ENCODE results near the gene TF. TPM values are rescaled to one million over a fixed set of nuclear protein-coding genes. Genes with fewer than 3 reads are reported as not detected.
"Not testable (repeated sequence)": the region's sequence is repeated elsewhere in the genome, so short reads cannot be mapped to it uniquely, and the experiment has no call there.

TF gene
- 100 to 1,000 TPM in 1 of 4 donors, 1 to 10 TPM in 3; 2.5 to 106 (median 5.6) TPM for polyA plus RNA-seq (ENCODE audit: insufficient read length in 4 of 4)

DNA sequence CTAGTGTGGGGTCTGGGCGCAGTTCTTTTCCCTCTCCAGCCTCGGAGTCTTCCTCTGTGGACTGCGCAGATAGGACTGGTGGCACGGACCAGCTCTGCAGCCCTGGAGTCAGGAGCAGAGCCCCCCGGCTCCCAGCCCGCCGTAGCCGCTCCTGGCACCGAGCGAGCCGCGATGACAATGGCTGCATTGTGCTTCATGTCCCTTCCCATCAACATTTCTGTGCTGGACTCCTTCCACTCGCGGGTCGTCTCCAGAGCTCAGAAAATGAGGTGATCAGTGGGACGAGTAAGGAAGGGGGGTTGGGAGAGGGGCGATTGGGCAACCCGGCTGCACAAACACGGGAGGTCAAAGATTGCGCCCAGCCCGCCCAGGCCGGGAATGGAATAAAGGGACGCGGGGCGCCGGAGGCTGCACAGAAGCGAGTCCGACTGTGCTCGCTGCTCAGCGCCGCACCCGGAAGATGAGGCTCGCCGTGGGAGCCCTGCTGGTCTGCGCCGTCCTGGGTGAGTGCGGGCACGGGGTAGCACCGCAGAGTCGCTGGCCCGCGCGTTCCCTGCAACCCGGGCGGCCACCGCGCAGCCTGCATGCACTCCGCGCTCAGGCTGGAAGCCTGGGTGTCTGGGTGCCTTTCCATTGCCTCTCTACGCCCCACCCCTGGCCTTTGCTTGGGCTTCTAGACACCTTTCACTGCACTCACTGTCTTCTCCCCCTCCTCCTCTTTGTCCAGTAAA, at the start of gene TF:
Gene TF, plus strand, starts transcription at position 413 of the 731 bp plus-strand sequence. Its CDS starts 48 bp downstream, at position 461.
- no peak for DNase-seq (ENCODE audit: low read depth in 4 of 4, low spot score in 2 of 4)

DNA sequence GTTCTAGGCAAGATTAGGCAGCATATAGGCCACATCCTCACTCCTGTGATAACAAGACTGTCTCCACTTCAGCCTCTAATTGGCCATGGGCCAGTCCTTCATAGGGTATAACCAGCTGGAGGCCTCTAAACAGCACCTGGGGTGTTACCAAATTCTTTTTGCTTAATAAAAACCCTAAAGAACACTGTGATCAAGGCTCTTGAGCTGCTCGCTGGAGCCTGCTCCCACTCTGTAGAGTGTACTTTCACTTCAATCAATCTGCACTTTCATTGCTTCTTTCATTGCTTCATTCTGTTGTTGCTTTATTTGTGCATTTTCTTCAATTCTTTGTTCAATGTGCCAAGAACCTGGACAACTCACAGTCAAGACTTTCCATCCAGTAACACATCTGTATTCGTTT, 48.2 kb upstream of the TF start:
- no peak for DNase-seq (ENCODE audit: low read depth in 4 of 4, low spot score in 2 of 4)

DNA sequence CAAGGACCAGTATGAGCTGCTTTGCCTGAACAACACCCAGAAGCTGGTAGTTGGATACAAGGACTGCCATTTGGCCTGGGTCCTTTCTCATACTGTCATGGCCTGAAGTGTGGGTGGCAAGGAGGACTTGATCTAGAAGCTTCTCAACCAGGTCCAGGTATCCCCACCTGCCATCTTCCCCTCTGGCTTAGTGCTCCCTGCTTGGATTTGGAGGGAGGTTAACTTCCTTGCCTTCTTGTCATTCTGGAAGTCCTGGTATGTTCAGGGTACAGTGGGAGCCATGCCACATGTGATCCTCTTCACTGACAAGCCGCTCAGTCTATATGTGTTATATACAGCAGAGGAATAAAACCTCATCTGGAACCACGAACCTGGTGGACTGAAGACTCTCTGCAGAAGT, 46.7 kb upstream of the TF start:
- no peak for DNase-seq (ENCODE audit: low read depth in 4 of 4, low spot score in 2 of 4)

DNA sequence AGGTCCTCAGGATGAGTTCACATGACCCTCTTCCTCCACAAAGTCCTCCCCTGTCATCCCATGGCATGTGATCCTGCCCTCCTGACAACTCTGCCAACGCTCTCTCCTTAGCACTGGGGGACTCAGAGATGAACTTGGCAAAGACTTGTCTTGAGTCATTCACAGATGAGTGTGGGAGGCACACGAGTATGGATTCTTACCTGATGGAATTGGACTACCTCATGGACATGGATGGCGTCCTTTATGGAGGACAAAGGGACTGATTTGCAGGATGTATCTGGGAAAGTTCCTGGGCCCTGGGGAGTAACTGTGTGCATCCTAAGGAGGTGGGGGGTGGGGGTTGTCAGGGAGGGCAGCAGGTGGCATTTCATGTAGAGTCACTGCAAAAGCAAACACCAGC, 46.3 kb upstream of the TF start:
- no peak for DNase-seq (ENCODE audit: low read depth in 4 of 4, low spot score in 2 of 4)

DNA sequence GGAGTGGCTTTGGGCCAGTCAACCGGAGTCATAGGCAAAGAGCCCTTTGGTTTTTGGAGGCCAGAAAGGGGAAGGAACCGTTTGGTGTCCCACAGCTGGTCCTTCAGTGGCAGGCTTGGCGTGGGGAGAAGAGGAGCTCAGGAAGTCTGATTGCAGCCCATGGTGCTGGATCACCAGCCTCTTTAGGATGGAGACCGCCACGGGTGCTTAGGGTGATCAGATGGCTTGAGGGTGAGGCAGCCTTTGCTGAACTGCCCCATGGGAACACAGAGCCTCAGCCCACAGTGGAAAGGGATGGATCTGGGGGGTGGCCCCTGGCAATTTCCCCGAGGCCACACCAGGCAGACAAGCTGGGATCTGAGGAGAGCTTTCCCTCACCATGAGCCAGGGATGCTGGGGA, 45.8 kb upstream of the TF start:
- no peak for DNase-seq (ENCODE audit: low read depth in 4 of 4, low spot score in 2 of 4)

DNA sequence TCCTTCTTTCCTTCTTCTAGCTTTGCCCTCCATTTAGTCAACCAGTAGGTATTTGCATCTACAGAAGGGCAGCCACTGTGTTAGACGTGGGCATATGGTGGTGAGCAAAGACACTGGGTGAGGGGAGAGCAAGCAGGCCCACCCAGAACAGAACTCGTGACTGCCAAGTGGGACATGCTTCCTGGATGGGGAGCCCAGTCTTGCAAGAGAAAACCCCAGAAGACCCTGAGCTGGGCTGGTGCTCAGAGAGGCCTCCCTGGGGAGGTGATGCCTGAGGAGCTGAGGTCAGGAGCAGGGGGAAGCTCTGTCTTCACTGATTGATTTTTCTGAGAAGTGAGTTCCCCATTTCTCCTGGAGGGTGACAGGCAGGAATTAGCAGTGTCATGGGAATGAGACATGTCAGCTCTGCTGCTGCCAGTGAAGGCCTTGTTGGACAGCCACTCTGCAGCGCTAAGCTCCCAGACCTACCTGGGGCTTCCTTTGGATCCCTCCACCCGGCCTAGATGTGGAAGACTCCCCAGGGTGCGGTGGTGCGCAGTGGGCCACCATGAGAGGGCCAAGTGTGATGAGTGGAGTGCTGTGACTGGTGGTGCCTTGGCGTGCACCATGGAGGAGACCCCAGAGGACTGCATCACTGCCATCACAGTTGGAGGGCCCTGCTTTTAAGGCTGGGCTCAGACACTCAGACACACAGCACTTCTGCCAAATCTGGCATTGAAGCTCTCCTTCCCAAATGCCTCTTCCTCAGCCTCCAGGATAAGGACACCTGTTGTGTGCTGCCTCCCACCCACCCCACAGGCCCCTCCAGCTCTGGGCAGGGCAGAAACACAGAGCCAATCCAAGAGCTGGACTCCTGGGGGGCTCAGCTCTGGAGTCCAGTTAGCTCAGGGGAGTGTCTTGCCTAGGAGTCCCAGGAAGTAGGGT, 44.5 kb upstream of the TF start:
- DNase-seq (ENCODE audit: low read depth in 4 of 4, low spot score in 2 of 4): no peak

DNA sequence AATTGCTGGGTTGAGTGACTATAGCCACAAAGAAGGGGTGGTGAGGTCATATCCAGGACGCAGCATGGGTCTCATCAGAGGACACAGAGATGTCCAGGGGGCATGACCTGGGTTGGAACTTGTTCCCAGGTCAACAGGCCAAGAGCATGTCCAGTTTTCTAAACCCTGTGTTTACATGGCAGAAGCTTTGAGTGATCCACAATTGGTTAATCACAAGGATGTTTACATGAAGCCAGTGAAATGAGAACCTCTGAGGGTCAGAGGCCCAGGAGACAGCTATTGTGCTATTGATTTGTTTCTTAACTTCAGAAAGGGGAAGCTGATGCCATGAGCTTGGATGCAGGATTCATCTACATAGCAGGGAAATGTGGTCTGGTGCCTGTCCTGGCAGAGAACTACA, 42.3 kb upstream of the TF start:
- no peak for DNase-seq (ENCODE audit: low read depth in 4 of 4, low spot score in 2 of 4)

DNA sequence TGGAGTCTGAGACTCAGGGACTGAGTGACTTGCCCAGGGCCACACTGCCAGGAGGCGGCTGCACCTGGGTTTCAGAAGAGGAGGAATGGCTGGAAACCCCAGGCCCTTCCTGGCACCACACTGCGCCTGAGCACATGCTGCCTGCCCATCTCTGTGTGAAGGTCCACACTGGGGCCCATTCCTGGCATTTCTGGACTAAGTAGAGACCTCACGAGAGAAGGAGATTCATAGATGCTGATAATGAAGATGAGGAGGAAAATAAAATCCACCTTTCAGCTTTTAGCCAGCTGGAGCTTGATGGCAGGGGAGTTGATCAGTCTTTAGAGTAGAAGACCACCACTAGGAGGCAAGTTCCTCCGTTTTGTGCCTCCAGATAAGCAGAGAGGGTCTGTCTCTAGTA, 40.2 kb upstream of the TF start:
- DNase-seq (ENCODE audit: low read depth in 4 of 4, low spot score in 2 of 4): no peak

DNA sequence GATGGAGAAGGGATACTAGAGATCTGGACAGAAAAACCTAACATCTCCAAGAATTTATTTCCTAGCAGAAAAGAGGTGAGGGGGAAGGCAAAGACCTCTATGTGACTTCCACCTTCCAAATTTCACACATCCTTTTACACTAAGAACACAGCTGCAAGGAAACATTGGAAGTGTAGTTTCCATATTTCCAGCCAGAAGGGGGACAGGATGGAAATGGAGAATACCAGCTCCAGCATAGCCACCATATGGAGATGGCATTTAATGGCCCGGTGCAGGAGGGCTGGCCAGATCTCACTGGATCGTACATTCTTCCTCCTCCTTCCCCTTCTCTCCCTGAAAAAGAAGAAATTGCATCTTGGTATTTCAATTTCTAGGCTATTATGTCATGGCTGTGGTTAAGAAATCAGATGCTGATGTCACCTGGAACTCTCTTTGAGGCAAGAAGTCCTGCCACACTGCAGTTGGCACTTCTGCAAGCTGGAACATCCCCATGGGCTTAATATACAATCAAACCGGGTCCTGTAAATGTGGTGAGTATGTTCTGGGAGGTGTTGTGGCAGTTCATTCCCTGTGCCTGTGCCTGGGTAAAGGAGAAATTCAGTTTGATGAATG, 36.9 kb upstream of the TF start:
- no peak for DNase-seq (ENCODE audit: low read depth in 4 of 4, low spot score in 2 of 4)

DNA sequence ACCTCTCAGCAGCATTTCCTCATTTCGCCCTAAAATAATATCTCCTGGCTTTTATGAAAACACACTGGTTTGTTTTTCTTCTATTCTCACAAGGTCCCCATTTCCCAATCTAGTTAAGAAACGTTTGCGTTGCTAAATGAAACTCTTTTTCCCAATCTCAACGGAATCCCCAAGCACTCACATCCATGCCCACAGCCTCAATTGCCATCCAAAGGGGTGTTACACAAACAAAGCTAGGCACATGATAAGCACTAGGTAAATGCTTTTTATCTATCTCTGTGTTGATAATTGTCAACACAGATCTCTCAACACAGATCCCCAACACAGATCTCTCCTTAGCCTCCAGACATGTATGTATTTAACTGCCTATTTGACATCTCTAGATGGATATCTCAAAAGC, 35.2 kb upstream of the TF start:
- DNase-seq (ENCODE audit: low read depth in 4 of 4, low spot score in 2 of 4): no peak

DNA sequence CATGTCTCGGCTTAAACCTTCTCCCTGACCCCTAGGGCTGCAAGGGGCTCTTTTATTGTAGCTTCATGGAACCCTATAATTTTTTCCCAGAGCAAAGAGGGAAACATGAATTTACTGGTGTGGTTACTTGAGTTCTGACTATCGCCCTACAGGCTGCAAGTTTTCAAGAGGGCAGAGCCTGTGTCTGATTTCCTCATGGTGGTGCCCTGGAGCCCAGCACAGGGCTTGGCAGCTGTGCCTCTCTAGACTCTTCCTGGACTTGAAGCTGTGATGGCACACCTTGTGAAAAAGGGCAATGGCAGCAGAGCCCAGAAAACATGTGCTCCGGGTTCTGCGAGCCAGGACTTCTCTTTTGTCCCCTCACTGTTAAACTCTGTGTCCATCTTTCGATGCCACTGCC, 34.2 kb upstream of the TF start:
- DNase-seq (ENCODE audit: low read depth in 4 of 4, low spot score in 2 of 4): no peak

DNA sequence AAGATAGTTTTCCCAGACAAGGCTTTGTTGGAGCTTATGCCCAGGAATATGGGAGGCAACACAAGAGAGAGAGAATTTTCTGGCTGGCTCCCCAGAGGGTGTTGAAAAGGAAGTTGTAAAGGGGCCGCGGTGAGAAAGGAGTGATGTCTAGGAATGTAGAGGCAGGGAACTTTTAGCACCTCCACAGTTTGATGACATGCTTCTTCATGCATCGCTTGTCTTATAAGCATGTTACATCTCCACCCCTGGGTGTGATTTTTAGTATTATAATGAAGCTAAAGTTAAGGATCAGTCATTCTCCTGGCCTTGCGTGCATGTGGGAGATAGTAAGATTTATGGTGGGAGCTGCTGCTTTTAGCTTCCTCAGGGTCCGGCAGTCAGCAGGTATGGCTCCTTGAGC, 32.8 kb upstream of the TF start:
- no peak for DNase-seq (ENCODE audit: low read depth in 4 of 4, low spot score in 2 of 4)

DNA sequence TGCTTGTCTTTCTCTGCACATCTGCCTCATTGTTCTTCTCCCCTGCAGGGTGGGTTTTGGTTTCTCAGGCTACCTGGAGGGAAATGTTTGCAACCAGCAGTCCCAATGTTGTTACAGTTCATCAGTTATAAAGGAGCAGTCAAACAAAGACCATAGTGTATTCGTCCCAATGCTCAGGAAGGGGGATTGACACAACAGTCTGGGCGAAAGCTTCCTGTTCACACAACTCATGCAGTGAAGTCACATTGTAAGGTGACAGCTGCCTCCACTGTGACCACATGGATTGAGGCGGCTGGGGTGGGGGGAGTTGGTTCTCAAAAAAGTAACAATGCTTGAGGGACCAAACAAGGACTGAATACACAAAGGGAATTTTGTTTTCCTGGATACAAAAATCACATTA, 28.8 kb upstream of the TF start:
- DNase-seq (ENCODE audit: low read depth in 4 of 4, low spot score in 2 of 4): no peak

DNA sequence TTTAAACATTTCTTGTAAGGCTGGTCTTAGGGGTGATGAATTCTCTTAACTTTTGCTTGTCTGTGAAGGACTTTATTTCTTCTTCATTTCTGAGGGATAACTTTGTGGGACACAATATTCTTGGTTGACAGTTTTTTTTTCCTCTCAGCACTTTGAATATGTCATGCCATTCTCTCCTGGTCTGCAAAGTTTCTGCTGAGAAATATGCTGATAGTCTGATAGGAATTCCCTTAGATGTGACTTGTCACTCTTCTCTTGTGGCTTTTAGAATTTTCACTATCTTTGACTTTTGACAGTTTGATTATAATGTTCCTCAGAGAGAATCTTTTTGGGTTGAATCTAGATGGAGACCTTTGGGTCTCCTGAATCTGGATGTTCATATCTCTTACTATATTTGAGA, 23.3 kb upstream of the TF start:
- DNase-seq (ENCODE audit: low read depth in 4 of 4, low spot score in 2 of 4): no peak

DNA sequence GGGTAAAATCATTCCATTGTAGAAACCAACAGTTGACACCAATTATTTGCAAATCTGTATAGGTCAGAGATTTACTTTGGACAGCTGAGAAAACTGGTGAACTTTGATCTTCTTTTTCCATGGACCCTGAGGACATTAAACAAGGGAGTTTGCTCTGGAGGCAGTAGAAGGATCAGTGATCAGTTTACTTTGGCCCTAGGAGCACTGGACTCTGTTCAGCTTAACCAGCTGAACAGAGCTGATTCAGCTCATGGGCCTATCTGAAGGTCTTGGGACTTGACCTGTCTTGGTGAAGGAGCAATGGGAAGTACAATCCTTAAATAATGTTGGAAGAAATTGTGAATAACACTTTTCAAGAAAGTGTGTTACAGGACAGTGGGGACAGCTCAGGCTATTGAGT, 15.2 kb upstream of the TF start:
- DNase-seq (ENCODE audit: low read depth in 4 of 4, low spot score in 2 of 4): no peak

DNA sequence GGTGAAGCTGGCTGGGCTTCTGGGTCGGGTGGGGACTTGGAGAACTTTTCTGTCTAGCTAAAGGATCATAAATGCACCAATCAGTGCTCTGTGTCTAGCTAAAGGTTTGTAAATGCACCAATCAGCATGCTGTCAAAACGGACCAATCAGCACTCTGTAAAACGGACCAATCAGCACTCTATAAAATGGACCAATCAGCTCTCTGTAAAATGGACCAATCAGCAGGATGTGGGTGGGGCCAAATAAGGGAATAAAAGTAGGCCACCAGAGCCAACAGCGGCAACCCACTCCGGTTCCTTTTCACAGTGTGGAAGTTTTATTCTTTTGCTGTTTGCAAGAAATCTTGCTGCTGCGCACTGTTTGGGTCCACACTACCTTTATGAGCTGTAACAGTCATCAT, 14.0 kb upstream of the TF start:
- DNase-seq (ENCODE audit: low read depth in 4 of 4, low spot score in 2 of 4): not testable (repeated sequence)

DNA sequence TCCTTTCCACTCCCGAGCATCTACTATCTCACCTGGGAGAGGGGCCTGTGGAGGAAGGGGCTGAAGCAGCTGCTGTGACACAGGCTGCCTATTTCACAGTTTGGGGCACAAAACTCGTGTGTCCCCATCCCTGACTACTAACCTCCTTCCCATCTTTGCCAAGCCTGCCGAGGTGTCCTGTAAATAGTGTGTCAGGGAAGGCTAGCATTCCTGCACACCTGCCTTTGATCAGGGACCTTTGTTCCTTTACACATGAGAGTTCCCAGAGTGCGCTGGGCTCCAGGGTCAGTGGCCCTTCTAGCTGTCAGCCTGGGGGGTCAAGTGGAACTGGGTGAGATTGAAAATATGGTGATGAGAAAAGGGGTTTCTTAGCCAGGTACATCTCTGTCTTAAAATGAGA, 13.0 kb upstream of the TF start:
- no peak for DNase-seq (ENCODE audit: low read depth in 4 of 4, low spot score in 2 of 4)

DNA sequence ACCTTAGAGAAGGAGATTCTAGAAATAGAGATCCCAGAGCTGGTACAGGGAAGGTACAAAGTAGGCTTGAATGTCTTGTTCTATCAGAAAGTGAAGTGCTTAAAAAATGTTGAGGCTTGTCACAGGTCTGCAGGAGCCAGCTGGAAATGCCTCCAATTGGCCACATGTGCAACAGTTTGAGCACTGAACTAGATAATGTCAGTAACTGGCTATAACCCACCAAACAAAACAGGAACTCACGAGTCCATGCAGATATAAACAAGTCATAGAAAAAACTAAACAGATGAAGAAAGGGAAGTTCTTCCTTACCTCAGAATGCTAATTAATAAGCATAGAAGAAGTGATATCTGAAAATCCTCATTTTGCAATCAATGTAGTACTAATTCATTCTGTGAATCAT, 11.9 kb upstream of the TF start:
- no peak for DNase-seq (ENCODE audit: low read depth in 4 of 4, low spot score in 2 of 4)

DNA sequence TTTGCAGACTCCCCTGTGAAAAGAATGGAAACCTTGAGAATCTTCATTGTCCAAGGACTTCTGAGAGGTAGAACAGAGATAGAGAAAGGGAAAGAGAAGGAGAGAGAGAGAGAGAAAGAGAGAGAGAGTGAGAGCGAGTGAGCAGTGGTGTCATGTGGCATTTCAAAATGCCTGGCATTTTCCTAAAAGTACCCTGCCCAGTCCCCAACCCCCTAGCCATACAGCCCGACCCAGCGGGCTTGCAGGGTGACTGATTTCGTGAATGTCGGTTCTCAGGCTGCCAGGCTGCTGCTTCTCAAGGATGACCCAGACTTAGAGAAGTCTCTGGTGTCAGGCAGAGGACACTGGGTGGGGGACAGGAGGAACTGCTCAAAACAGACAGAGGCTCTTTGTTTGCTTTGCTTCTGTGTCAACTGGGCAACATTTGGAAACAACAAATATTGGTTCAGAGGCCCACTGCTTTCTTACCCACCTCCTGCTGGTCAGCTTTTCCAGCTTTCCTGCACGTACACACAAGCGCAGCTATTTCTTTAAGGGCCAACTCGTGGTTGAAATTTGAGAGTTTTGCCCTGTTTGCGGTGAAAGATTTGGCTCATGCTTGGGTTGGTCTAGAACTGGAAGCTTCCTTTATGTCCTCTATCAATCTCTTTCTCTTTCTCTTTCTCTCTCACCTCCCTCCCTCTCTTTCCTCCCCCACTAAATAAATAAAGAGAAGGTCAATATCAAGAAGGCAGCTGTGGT, 3.7 kb upstream of the TF start:
- no peak for DNase-seq (ENCODE audit: low read depth in 4 of 4, low spot score in 2 of 4)

DNA sequence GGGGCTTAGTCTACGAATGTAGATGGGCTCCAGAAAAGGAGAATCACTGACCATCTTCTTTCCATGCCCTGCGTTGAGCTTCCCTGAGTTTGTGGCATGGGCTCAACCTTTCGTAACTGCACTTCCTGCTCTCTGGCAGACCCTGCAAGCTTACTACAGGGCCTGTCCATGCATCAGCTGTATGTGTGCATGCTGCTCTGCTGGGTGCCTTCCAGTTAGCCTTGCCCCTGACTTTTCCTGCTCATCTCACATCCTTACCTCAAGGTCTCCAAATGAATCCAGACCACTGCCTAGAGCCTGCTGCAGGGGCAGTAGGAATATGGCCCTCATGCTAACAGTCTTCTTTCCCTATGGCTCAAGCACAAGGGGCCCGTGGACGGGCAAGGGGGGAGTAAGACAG, 2.0 kb upstream of the TF start:
- no peak for DNase-seq (ENCODE audit: low read depth in 4 of 4, low spot score in 2 of 4)

DNA sequence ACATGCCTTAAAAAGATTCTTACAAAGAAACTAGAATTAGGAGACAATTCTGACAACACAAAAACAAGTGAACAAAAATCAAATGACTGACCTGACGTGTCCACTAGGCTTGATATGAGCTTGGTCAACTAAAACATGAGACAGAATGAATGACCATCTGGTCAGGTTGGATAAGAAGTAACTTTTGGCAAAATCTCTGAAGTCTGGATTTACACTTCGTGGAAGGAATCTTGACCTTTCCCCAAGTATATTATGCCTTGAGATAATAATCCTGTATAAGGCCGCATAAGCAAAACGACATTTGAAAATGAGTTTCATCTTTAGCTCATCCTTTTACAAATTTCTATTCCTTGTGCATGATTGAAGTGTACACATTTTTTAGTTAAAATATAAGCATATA, 1.1 kb upstream of the TF start:
- no peak for DNase-seq (ENCODE audit: low read depth in 4 of 4, low spot score in 2 of 4)

Measured in left renal cortex interstitium (tissue), 4 donors.